ENCODE data around the gene ELF5. TPM values are rescaled to one million over a fixed set of nuclear protein-coding genes. Genes with fewer than 3 reads are reported as not detected.

Gene ELF5
- total RNA-seq = not detected

GRCh38 chr11:34513682-34514449 is at the start of gene ELF5:
ELF5 (minus strand) TSS chr11:34513794; CDS start chr11:34505749, 8,045 bp downstream.

GRCh38 chr11:34438529-34439507 is 74.8 kb downstream of the ELF5 start, which contains the start of gene CAT:
CAT (plus strand) TSS chr11:34438934; CDS start chr11:34439014, 80 bp downstream.

Other genes starting within 250 kb of the ELF5 start
- gene ABTB2, start 155.8 kb downstream of the ELF5 start, total RNA-seq = 4.8 TPM
- 74.3 TPM for gene CAT, start 74.9 kb downstream of the ELF5 start, total RNA-seq
- gene EHF, start 107.3 kb upstream of the ELF5 start, total RNA-seq = not detected

Measured in diencephalon (tissue), 1 donor.